Left lung (tissue), 10 donors: ENCODE measurements around the gene SUCNR1. TPM values are rescaled to one million over a fixed set of nuclear protein-coding genes. Genes with fewer than 3 reads are reported as not detected.

Experiments used
- ATAC-seq: fragments of 200-7000 bp; cut with Tn5 transposase; one replicate; pipeline ENCODE4 v1.9.1; 2020; ENCODE audit warnings: moderate library complexity
- DNase-seq, 4 donors: peaks; one replicate each; pipeline ENCODE4 v3.0.0-alpha.2; 2013 to 2020
- H3K27ac ChIP-seq, 2 donors: fragments of 200-600 bp; sonication (generic) in 1 of 2; one replicate each; pipeline versions ENCODE4 v1.5.0 to v1.8.0; 2020 to 2021
- H3K27me3 ChIP-seq, 2 donors: fragments of 200-600 bp; sonication (generic) in 1 of 2; one replicate each; pipeline versions ENCODE4 v1.5.0 to v1.8.0; 2020 to 2021
- H3K36me3 ChIP-seq, 2 donors: fragments of 200-600 bp; sonication (generic) in 1 of 2; one replicate each; pipeline versions ENCODE4 v1.5.0 to v1.8.0; 2020 to 2021
- H3K4me1 ChIP-seq, 2 donors: fragments of 200-600 bp; one replicate each; pipeline ENCODE4 v1.8.0; 2021
- H3K4me3 ChIP-seq, 2 donors: fragments of 200-600 bp; sonication (generic) in 1 of 2; one replicate each; pipeline versions ENCODE4 v1.5.0 to v1.8.0; 2020 to 2021; ENCODE audit warnings: mild to moderate bottlenecking in 1 of 2
- H3K9me3 ChIP-seq, 2 donors: fragments of 200-600 bp; sonication (generic) in 1 of 2; one replicate each; pipeline versions ENCODE4 v1.5.0 to v1.8.0; 2020 to 2021
- CTCF ChIP-seq, 2 donors: fragments of 200-600 bp; sonication (generic) in 1 of 2; IDR thresholded peaks; one replicate each; pipeline versions ENCODE4 v1.5.0 to v1.8.0; 2021; ENCODE audit warnings: antibody characterized with exemption in 2 of 2
- intact Hi-C, 2 donors: fragments of 100-400 bp; cut with DNase I; formaldehyde crosslinking; loops; one replicate each; pipeline versions ENCODE4 v1.11.2 to v1.14.2; 2022
- polyA plus RNA-seq, 6 donors: library from polyadenylated mRNA; unstranded; fragments of 120-200 nt; gene quantifications; one replicate each; pipeline ENCODE4 v1.2.1, GENCODE V29; 2013; ENCODE audit not compliant: insufficient read length in 6 of 6
- total RNA-seq, 2 donors: library from RNA; stranded (reverse); fragmentation: NEBNext Ultra II Directional; extraction: Animal tissue kit (Norgen Biotek cat#: 25700); gene quantifications; one replicate each; pipeline ENCODE4 v1.2.1, GENCODE V29; 2021
- donor health status: DM: no; HTN: yes; CAD: no.
- donor health status: DM: no; HTN: no; CAD: no.

SUCNR1 gene
- total and polyA plus RNA-seq, 8 donors, result 0.04 to 4.8 (median 0.21) TPM

GRCh38 chr3:151906751-151907150, 33.3 kb downstream of the SUCNR1 start:
- DNase-seq (no peak), ATAC-seq (no peak)
- Histone ChIP-seq H3K27ac (no peak overlapping the region), H3K36me3 (no peaks in the 10 kb centered on the region), H3K27me3 (no peaks in the 10 kb centered on the region), H3K4me3 (no peak overlapping the region), H3K9me3 (peaks cover 0 to 6% of the 10 kb centered on the region in 2 donors), H3K4me1 (peaks cover 0 to under 1% of the 10 kb centered on the region in 2 donors)
- no peak for TF ChIP-seq CTCF (IDR thresholded peaks at IDR 0.05)
- intact Hi-C loops, result no loop called here

GRCh38 chr3:151908399-151908798, 35.0 kb downstream of the SUCNR1 start:
- TF ChIP-seq CTCF (IDR thresholded peaks at IDR 0.05), result no peak
- DNase-seq (no peak), ATAC-seq (no peak)
- no peaks in the 10 kb centered on the region for H3K4me1 ChIP-seq
- H3K27ac ChIP-seq, result no peak overlapping the region
- no peaks in the 10 kb centered on the region for H3K36me3 ChIP-seq
- H3K9me3 ChIP-seq, result peaks cover 0 to 9% of the 10 kb centered on the region in 2 donors
- no peaks in the 10 kb centered on the region for H3K27me3 ChIP-seq
- no peak overlapping the region for H3K4me3 ChIP-seq
- intact Hi-C loops, result no loop called here

- intact Hi-C loops, result no loop called here
- ATAC-seq, result no peak
- Histone ChIP-seq H3K9me3 (peaks cover 0 to 9% of the 10 kb centered on the region in 2 donors), H3K27ac (no peak overlapping the region), H3K4me3 (no peak overlapping the region), H3K4me1 (no peaks in the 10 kb centered on the region), H3K36me3 (no peaks in the 10 kb centered on the region), H3K27me3 (no peaks in the 10 kb centered on the region)
- no peak for DNase-seq
- no peak for TF ChIP-seq CTCF (IDR thresholded peaks at IDR 0.05)
These were observed 36.4 kb downstream of the SUCNR1 start for GRCh38 chr3:151909681-151910405.

GRCh38 chr3:151911462-151911861, 38.0 kb downstream of the SUCNR1 start:
- H3K36me3 ChIP-seq, result no peaks in the 10 kb centered on the region
- H3K9me3 ChIP-seq, result peaks cover 0 to 9% of the 10 kb centered on the region in 2 donors
- H3K4me3 ChIP-seq, result no peak overlapping the region
- DNase-seq, result no peak
- no peaks in the 10 kb centered on the region for H3K4me1 ChIP-seq
- H3K27ac ChIP-seq, result no peak overlapping the region
- no peaks in the 10 kb centered on the region for H3K27me3 ChIP-seq
- intact Hi-C loops, result no loop called here
- ATAC-seq, result no peak
- no peak for TF ChIP-seq CTCF (IDR thresholded peaks at IDR 0.05)

- TF ChIP-seq CTCF (IDR thresholded peaks at IDR 0.05), result no peak
- no peaks in the 10 kb centered on the region for H3K27me3 ChIP-seq
- peak; percentile 37 for ATAC-seq
- no peak overlapping the region for H3K27ac ChIP-seq
- H3K4me3 ChIP-seq, result no peak overlapping the region
- intact Hi-C loops, result no loop called here
- DNase-seq, result no peak
- no peaks in the 10 kb centered on the region for H3K36me3 ChIP-seq
- peaks cover 0 to 9% of the 10 kb centered on the region in 2 donors for H3K9me3 ChIP-seq
- no peaks in the 10 kb centered on the region for H3K4me1 ChIP-seq
These were observed 38.6 kb downstream of the SUCNR1 start for GRCh38 chr3:151912028-151912427.
